ENCODE measurements around the gene ADSS2.
"Not testable (repeated sequence)": the region's sequence is repeated elsewhere in the genome, so short reads cannot be mapped to it uniquely, and the experiment has no call there.

The ADSS2 gene

GRCh38 chr1:244394826-244395765, 56.6 kb downstream of the ADSS2 start:
- DNase-seq = peak; percentile 97 to 99

GRCh38 chr1:244394346-244394745, 57.4 kb downstream of the ADSS2 start:
- DNase-seq = no peak

DNA sequence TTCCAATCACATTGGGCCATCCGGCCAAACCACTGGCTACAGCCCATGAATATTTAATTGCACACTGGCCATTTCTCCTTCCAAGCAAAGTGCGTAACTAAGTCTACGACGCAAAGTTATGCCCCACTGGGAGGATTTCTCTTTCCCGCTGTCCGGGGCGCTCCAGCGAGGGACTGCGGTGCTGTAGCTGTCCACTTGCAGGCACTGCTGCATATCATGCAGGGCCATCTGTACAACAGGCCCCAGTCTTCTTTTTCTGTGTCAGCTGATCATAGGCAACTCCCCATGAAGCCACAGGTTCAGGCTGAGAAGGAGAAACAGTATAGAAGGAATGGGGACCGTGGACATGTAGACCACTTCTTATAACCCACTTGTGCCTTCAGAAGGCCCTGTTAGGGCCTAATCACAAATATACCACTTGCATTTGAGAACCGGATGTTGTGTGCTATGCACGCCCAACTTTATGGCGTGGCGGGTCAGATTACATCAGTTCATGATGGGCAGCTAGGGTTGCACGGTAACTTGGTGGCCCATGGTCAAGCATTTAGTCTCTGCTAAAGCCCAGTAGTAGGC, 58.0 kb downstream of the ADSS2 start:
- DNase-seq = no peak

DNA sequence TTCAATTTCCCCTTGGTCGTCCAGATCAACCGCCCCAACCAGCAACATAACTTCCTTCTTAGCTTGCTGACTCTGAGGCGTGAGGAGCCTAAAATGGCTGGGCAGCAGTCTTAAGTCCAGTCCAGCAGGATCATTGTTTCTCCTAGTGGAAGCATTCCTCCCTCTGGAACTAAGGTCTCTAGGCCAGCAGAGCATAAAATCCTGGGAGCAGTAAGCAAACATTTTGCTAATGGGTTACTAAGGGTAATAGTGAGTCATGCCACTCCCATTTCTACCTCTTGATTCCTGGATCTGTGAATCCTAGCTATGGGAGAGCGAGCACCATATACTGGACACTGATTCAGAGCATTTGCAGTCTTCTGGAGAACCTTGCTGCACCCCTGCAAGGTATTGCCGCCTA, 59.9 kb downstream of the ADSS2 start:
- DNase-seq = no peak

- DNase-seq = no peak
These were observed 62.7 kb downstream of the ADSS2 start for GRCh38 chr1:244388961-244389360.

- no peak for DNase-seq
These were observed 64.3 kb downstream of the ADSS2 start for GRCh38 chr1:244387415-244387814.

- DNase-seq = no peak
These were observed 65.1 kb downstream of the ADSS2 start for GRCh38 chr1:244386595-244386994.

GRCh38 chr1:244384066-244384465, 67.6 kb downstream of the ADSS2 start:
- DNase-seq = no peak

DNA sequence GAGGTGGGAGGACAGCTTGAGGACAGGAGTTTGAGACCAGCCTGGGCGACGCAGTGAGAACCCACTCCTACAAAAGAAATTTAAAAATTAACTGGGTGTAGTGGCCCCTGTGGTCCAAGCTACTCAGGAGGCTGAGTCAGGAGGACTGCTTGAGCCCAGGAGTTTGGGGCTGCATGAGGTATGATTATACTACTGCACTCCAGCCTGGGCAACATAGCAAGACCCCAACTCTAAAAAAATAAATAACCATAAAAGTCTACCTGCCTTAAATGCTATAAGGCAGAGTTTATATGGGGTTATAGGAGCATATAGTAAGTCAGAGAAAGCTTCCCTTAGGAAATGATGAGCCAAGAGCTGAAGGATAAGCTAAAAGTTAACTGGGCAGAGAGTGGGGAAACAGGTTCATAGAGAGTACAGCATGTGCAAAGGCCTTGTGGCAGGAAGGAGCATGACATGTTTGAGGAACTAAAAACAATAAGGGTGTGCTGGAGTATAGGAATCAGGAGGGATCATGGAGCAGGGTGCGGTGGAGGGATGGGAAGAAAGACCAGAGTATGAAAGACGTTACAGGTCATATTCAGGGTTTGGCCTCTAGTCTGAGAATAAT, 68.3 kb downstream of the ADSS2 start:
- DNase-seq = no peak

DNA sequence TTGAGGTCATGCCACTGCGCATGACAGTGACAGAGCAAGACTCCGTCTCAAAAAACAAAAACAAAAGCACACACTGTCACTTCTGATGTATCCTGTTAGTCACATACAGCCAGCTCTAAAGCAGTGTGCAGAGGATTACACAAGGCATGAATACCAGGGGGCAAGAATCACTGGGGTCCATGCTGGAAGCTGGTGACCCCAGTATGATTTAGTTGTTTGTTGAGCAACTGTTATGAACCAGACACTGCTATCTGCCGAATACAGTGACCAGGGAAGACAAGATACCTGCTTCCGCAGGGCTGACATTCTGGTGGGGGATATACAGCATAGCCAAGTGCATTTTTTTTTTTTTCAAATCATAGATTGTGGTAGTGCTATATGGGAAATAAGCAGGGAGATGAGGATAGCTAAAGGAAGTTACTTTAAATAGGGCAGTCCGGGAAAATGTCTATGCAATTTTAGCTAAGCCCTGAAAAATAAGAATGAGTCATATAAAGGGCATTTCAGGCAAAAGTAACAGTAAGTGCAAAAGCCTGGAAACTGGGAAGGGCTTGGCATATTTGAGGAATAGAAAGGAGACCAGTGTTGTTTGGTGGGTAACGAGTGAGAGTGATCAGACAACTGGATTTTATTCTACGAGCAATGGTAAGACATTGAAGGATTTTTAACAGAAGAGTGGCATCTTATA, 69.7 kb downstream of the ADSS2 start:
- DNase-seq = no peak

- no peak for DNase-seq
These were observed 75.6 kb downstream of the ADSS2 start for GRCh38 chr1:244376126-244376525.

DNA sequence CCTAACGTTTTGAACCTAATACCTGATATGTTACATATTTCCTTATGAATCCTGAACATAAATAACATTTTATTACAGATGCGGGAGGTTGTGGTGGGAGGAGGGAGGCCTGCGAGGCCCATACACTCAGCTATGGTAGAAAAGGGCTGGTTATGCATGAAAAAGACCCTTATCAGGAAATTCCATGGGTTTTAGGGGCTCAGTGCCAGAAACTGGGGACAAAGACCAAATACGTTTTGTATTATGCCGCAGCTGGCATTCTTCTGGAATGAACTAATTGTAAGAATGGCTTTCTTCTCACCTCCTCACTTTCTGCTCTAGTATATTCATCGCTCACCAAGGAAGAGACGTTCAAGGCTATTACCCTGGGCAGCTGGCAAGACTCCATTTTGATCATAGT, 76.7 kb downstream of the ADSS2 start:
- DNase-seq = no peak

- not testable (repeated sequence) for DNase-seq
These were observed 77.2 kb downstream of the ADSS2 start for GRCh38 chr1:244374484-244374883.

DNA sequence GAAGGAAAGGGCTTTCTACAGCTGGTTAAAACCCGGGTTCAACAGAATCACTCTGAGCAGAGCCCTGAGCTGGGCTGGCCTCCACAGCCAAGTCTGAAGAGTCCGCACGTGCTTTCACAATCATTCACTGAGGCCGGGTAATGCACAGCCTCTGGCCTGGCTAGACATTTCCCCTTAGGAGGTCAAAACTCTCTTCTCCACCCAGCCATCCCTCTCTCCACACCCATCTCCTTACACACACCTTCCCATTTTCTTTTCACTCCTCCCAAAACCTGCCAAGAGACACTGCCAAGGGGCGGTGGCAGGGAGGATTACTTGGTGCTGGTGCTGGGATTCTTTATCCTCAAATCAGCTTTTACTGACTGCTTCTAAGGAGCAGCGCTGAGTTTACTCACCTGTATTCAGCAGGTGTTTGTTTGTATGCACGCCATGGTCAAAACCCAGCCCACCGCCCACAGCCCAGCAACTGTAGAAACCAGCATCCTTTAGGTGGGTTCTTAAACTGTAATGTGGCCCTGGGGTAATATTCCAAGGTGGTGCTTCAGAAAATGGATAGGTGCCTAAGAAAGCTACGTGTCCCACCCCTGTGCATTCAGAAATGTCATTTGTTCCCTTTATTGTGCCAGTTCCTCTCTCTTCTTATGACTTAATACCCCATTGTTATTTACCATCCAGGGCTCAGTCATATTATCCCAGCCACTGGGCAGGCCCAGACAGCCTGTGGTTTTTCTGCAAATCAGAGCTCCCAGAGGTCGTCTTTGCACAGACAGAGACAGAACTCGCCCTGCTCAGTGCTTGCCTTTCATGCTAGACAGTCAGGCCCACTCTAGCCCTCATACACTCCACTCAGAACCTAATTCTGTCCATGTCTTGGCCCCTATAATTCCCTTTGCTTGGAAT, 80.2 kb downstream of the ADSS2 start:
- DNase-seq = no peak

DNA sequence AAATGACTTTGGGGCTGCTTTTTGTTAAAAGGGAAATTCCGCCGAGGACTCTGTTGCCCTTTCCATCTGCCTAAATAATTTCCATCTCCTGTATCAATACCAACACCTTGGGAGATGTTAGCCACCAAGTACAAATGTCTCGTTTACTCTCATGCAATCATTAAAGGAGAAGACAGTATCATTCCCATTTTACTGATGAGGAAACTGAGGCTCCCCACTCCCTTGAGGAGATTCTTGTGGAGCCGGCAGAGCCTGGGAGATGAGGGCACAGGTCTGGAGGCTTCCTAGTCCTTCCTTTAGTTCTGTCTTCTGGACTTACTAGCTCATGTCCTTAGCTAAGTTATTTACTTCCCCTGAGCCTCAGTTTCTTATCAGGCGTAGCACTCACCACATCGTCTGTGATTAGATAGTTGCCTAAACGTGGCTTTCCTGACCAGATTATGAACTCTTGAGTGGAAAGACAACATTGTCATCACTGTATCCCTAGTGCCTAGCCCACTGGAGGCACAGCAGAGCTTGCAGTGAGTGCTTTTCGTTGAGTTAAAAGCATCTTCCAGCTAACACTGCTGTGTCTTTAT, 81.6 kb downstream of the ADSS2 start:
- DNase-seq = no peak

DNA sequence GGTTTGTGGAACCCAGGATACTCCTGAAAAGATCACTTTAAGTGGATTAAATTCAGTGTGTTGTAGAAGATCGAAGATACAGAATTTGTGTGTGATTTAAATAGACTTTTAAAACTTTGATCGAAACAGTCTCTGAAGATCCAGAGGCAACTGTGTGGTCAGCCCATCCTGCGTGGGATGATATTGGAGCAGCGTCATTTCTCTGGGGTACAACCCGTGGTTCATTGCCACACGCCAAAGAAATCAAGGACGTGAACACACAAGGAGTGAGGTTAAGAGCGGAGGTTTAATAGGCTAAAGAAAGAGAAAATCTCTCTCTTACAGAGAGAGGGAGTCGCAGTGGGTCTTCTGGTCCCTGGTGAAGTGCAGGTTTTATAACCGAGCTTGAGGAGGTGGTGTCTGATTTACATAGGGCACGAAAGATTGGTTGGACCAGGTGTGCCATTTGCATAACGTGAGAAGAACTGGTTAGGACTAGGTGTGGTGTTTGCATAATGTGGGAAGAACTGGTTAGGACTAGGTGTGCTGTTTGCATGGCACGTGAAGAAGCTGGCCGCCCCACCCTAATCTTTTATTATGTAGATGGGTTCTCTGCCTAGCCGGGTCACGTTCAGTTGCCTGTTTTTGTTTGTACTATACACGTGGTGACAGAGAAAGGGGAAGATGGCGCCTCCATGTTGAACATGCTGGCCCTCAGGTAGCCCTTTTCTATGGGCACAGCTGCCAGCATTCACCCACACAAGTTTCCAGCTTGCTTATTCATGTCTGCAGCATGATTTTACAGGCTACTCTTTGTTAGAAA, 82.3 kb downstream of the ADSS2 start:
- no peak for DNase-seq

DNA sequence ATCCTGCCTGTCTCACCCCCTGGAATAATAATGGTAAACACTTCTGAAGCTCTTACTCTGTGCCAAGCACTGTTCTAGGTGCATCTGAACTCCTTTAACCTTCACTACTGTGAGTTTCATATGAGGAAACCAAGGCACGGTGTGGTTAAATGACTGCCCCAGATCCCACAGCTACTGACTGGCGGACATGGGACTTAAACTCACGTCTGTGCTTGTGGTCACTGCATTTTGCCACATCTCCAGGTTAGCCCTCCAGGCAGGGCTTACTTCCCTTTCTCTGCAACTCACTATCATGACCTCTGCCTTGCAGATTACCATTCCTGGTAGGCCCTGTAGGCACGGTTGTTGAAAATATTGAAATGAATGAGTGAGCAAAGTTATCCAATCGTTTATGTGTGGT, 83.4 kb downstream of the ADSS2 start:
- no peak for DNase-seq

DNA sequence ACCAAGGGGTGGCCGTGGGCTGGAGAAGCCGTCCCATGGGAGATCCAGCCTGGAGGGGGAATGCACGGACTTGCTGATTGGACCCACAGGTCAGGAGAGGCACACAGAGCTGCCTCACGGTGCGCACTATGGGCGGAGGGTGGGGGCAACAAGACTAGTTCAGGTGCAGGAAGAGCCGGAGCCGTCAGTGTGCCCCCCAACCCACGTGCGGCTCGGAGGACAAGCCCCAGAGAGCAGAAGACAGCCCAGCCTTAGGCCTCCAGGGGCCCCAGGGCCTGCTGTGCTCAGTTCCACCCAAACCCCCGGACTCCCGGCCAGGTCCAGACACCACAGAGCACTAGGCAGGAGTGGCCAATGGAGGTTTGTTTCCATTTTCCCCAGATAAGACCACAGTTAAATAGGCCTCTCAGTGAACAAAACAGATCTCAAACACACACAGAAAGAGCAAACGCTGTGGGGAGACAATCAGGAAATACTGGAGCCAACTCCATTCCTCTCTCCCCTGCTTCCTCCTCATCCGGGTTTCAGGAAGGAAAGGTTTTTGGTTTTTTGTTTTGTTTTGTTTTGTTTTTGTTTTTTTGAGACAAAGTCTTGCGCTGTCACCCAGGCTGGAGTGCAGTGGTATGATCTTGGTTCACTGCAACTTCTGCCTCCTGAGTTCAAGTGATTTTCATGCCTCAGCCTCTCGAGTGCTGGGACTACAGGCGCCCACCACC, 84.2 kb downstream of the ADSS2 start:
- no peak for DNase-seq

GRCh38 chr1:244365809-244366208, 85.9 kb downstream of the ADSS2 start:
- no peak for DNase-seq

- DNase-seq = not testable (repeated sequence)
These were observed 86.4 kb downstream of the ADSS2 start for GRCh38 chr1:244365262-244365661.
